Loucy (cell line): ENCODE results near the gene NADK2.

Experiments
- H2AFZ ChIP-seq: fragments of 200-600 bp; sonication (generic); 2 replicates; pipeline ENCODE4 v1.6.0; 2016; ENCODE audit warnings: antibody characterized with exemption, mild to moderate bottlenecking, low read length, moderate library complexity
- H3F3A ChIP-seq: fragments of 200-600 bp; 2 replicates; pipeline ENCODE4 v1.6.0; 2016; ENCODE audit warnings: antibody characterized with exemption, low read depth, mild to moderate bottlenecking
- H3K27me3 ChIP-seq: fragments of 200-600 bp; sonication (generic); 2 replicates; pipeline ENCODE4 v1.6.1; 2014; ENCODE audit warnings: low read length, mild to moderate bottlenecking; ENCODE audit not compliant: insufficient read depth, poor library complexity, severe bottlenecking
- H3K36me3 ChIP-seq: fragments of 200-600 bp; sonication (generic); 2 replicates; pipeline ENCODE4 v1.6.1; 2016; ENCODE audit warnings: low read length; ENCODE audit not compliant: insufficient read depth
- H3K4me1 ChIP-seq: fragments of 200-600 bp; sonication (generic); 2 replicates; pipeline ENCODE4 v1.5.1; 2014; ENCODE audit warnings: low read length, mild to moderate bottlenecking; ENCODE audit not compliant: insufficient read depth, poor library complexity, severe bottlenecking
- H3K4me2 ChIP-seq: fragments of 200-600 bp; sonication (generic); 2 replicates; pipeline ENCODE4 v1.6.0; 2014; ENCODE audit warnings: antibody characterized with exemption, low read length, low read depth, mild to moderate bottlenecking; ENCODE audit not compliant: poor library complexity, severe bottlenecking
- H3K4me3 ChIP-seq: fragments of 200-600 bp; sonication (generic); 2 replicates; pipeline ENCODE4 v1.5.1; 2014; ENCODE audit warnings: low read length, mild to moderate bottlenecking, mixed read lengths; ENCODE audit not compliant: poor library complexity, severe bottlenecking
- H3K79me2 ChIP-seq: fragments of 200-600 bp; sonication (generic); 2 replicates; pipeline ENCODE4 v1.6.1; 2014; ENCODE audit warnings: low read length; ENCODE audit not compliant: insufficient read depth
- H3K9ac ChIP-seq: fragments of 200-600 bp; sonication (generic); 2 replicates; pipeline ENCODE4 v1.6.0; 2014; ENCODE audit warnings: mild to moderate bottlenecking, low read depth, low read length, moderate library complexity; ENCODE audit not compliant: poor library complexity, severe bottlenecking
- H3K9me2 ChIP-seq: fragments of 200-600 bp; sonication (generic); replicated peaks from 2 replicates; pipeline ENCODE4 v1.6.1; 2016; ENCODE audit warnings: low read depth, low read length, mixed read lengths
- H3K9me3 ChIP-seq: fragments of 200-600 bp; sonication (generic); 2 replicates; pipeline ENCODE4 v1.6.1; 2014; ENCODE audit warnings: mild to moderate bottlenecking, antibody characterized with exemption, low read length, low read depth; ENCODE audit not compliant: insufficient read depth
- H4K20me1 ChIP-seq: fragments of 200-600 bp; sonication (generic); 2 replicates; pipeline ENCODE4 v1.6.0; 2014; ENCODE audit warnings: antibody characterized with exemption, low read length, mild to moderate bottlenecking; ENCODE audit not compliant: insufficient read depth, poor library complexity, severe bottlenecking
- EZH2phosphoT487 ChIP-seq: fragments of 200-600 bp; IDR thresholded peaks from 2 replicates; pipeline ENCODE4 v1.6.1; 2018; ENCODE audit warnings: antibody characterized with exemption, mild to moderate bottlenecking, moderate library complexity, borderline replicate concordance
- TF ChIP-seq, protein P1 (sequence below): fragments of 200-600 bp; sonication (generic); conservative IDR thresholded peaks from 2 replicates; pipeline ENCODE4 v1.5.1; 2014; ENCODE audit warnings: mild to moderate bottlenecking, antibody characterized with exemption, low read length

Gene NADK2

GRCh38 chr5:36217988-36218387 lies 23.7 kb downstream of the NADK2 start:
- no peak overlapping the region for H3K9ac ChIP-seq
- H3K4me3 ChIP-seq = no peak overlapping the region
- no peaks in the 10 kb centered on the region for H3K27me3 ChIP-seq
- H3K4me1 ChIP-seq = no peaks in the 10 kb centered on the region
- no peaks in the 10 kb centered on the region for H3F3A ChIP-seq
- no peaks in the 10 kb centered on the region for H3K9me2 ChIP-seq
- TF ChIP-seq, protein P1, sequence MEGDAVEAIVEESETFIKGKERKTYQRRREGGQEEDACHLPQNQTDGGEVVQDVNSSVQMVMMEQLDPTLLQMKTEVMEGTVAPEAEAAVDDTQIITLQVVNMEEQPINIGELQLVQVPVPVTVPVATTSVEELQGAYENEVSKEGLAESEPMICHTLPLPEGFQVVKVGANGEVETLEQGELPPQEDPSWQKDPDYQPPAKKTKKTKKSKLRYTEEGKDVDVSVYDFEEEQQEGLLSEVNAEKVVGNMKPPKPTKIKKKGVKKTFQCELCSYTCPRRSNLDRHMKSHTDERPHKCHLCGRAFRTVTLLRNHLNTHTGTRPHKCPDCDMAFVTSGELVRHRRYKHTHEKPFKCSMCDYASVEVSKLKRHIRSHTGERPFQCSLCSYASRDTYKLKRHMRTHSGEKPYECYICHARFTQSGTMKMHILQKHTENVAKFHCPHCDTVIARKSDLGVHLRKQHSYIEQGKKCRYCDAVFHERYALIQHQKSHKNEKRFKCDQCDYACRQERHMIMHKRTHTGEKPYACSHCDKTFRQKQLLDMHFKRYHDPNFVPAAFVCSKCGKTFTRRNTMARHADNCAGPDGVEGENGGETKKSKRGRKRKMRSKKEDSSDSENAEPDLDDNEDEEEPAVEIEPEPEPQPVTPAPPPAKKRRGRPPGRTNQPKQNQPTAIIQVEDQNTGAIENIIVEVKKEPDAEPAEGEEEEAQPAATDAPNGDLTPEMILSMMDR = no peak
- TF ChIP-seq EZH2phosphoT487 = no peak
- no peak overlapping the region for H2AFZ ChIP-seq
- H4K20me1 ChIP-seq = no peaks in the 10 kb centered on the region
- H3K4me2 ChIP-seq = no peak overlapping the region
- no peaks in the 10 kb centered on the region for H3K9me3 ChIP-seq
- no peaks in the 10 kb centered on the region for H3K79me2 ChIP-seq
- H3K36me3 ChIP-seq = peaks cover 64% of the 10 kb centered on the region; the same call in 1 of the 2 replicates

DNA sequence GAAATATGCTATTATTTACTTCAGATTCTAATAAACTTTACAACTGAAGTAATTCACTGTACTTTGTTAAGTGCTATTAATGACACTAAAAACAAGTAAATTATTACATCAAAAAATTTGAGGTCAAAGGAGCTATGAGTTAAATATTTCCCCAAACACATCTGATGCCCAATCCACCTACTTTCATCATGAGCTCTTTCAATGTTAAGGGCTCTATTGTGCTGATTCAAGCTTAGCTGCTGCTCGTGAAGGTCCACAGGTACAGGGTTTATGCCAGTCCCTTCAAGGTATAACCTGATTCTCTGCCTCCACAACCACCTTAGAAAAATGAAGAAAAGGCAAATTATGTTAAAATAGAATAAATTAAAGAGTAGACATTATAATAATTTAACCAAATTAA lies 24.2 kb downstream of the NADK2 start:
- no peak for TF ChIP-seq EZH2phosphoT487
- TF ChIP-seq, protein P1 = no peak
- Histone ChIP-seq H4K20me1 (no peaks in the 10 kb centered on the region), H2AFZ (no peak overlapping the region), H3K9ac (no peak overlapping the region), H3K4me1 (no peaks in the 10 kb centered on the region), H3K4me3 (no peak overlapping the region), H3K27me3 (no peaks in the 10 kb centered on the region), H3K9me3 (no peaks in the 10 kb centered on the region), H3K79me2 (no peaks in the 10 kb centered on the region), H3K9me2 (no peaks in the 10 kb centered on the region), H3K4me2 (no peak overlapping the region), H3F3A (no peaks in the 10 kb centered on the region), H3K36me3 (peaks cover 66% of the 10 kb centered on the region; the same call in 1 of the 2 replicates)

DNA sequence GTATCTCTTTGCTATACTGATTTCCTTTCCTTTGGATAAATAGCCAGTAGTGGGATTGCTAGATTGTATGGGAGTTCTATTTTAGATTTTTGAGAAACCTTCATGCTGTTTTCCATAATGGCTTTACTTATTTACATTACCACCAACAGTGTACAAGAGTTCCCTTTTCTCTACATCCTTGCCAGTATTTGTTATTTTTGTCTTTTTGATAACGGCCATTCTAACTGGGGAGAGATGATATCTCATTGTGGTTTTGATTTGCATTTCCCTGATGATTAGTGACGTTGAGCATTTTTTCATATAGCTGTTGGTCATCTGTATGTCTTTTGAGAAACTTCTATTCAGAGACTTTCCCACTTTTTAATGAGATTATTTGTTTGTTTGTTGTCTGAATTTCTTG lies 25.8 kb downstream of the NADK2 start:
- H3K9me3 ChIP-seq = no peaks in the 10 kb centered on the region
- no peak overlapping the region for H2AFZ ChIP-seq
- TF ChIP-seq, protein P1 = no peak
- TF ChIP-seq EZH2phosphoT487 = no peak
- H4K20me1 ChIP-seq = no peaks in the 10 kb centered on the region
- H3F3A ChIP-seq = no peaks in the 10 kb centered on the region
- H3K27me3 ChIP-seq = no peaks in the 10 kb centered on the region
- no peaks in the 10 kb centered on the region for H3K4me1 ChIP-seq
- no peaks in the 10 kb centered on the region for H3K79me2 ChIP-seq
- H3K36me3 ChIP-seq = peaks cover 63% of the 10 kb centered on the region
- H3K9me2 ChIP-seq = no peaks in the 10 kb centered on the region
- no peak overlapping the region for H3K4me3 ChIP-seq
- no peak overlapping the region for H3K9ac ChIP-seq
- H3K4me2 ChIP-seq = no peak overlapping the region
